ENCODE data around the gene STAG3. TPM values are rescaled to one million over a fixed set of nuclear protein-coding genes. Genes with fewer than 3 reads are reported as not detected.
"Not testable (repeated sequence)": the region's sequence is repeated elsewhere in the genome, so short reads cannot be mapped to it uniquely, and the experiment has no call there.

The STAG3 gene
- total and polyA plus RNA-seq, 2 donors from 2014 or later, result 3.4 to 3.7 TPM

- Histone ChIP-seq H3K27ac (ENCODE audit: low read depth in 2 of 2, low read length in 2 of 2) (no peak overlapping the region), H3K9ac (ENCODE audit: low read length in 3 of 3) (no peak overlapping the region), H3K27me3 (ENCODE audit: control insufficient read depth, insufficient read depth, low read length) (no peaks in the 10 kb centered on the region), H3K36me3 (ENCODE audit: control insufficient read depth in 2 of 3, insufficient read depth in 3 of 3, low read length in 3 of 3) (no peaks in the 10 kb centered on the region), H3K4me3 (ENCODE audit: low read length in 3 of 3) (no peak overlapping the region), H3K9me3 (ENCODE audit: control insufficient read depth in 2 of 3, insufficient read depth in 1 of 3, low read length in 3 of 3) (no peaks in the 10 kb centered on the region), H3K4me1 (ENCODE audit: control insufficient read depth in 2 of 3, insufficient read depth in 2 of 3, low read depth in 1 of 3, low read length in 3 of 3) (peaks cover 0 to 6% (median 0%) of the 10 kb centered on the region in 3 donors)
- DNase-seq (no peak), FAIRE-seq (no peak)
- intact Hi-C loops (cut with DNase I), result no loop called here
- TF ChIP-seq CTCF (IDR thresholded peaks at IDR 0.05; ENCODE audit: borderline replicate concordance, extremely low read depth, insufficient read depth), result no peak
These were observed 36.0 kb downstream of the STAG3 start for GRCh38 chr7:100213672-100214071.

GRCh38 chr7:100214356-100214755 is 36.6 kb downstream of the STAG3 start:
- FAIRE-seq; H3K9me3 ChIP-seq (ENCODE audit: control insufficient read depth in 2 of 3, insufficient read depth in 1 of 3, low read length in 3 of 3); H3K4me3 ChIP-seq (ENCODE audit: low read length in 3 of 3); H3K27ac ChIP-seq (ENCODE audit: low read depth in 2 of 2, low read length in 2 of 2); H3K9ac ChIP-seq (ENCODE audit: low read length in 3 of 3); DNase-seq; H3K4me1 ChIP-seq (ENCODE audit: control insufficient read depth in 2 of 3, insufficient read depth in 2 of 3, low read depth in 1 of 3, low read length in 3 of 3); intact Hi-C loops (cut with DNase I); H3K27me3 ChIP-seq (ENCODE audit: control insufficient read depth, insufficient read depth, low read length); H3K36me3 ChIP-seq (ENCODE audit: control insufficient read depth in 2 of 3, insufficient read depth in 3 of 3, low read length in 3 of 3): not testable (repeated sequence)

GRCh38 chr7:100215895-100216294 is 38.2 kb downstream of the STAG3 start:
- H3K4me3 ChIP-seq (ENCODE audit: low read length in 3 of 3), result no peak overlapping the region
- no peaks in the 10 kb centered on the region for H3K27me3 ChIP-seq (ENCODE audit: control insufficient read depth, insufficient read depth, low read length)
- H3K36me3 ChIP-seq (ENCODE audit: control insufficient read depth in 2 of 3, insufficient read depth in 3 of 3, low read length in 3 of 3), result no peaks in the 10 kb centered on the region
- H3K27ac ChIP-seq (ENCODE audit: low read depth in 2 of 2, low read length in 2 of 2), result no peak overlapping the region
- no peak overlapping the region for H3K9ac ChIP-seq (ENCODE audit: low read length in 3 of 3)
- no peak for FAIRE-seq
- no peaks in the 10 kb centered on the region for H3K9me3 ChIP-seq (ENCODE audit: control insufficient read depth in 2 of 3, insufficient read depth in 1 of 3, low read length in 3 of 3)
- intact Hi-C loops (cut with DNase I), result no loop called here
- no peaks in the 10 kb centered on the region for H3K4me1 ChIP-seq (ENCODE audit: control insufficient read depth in 2 of 3, insufficient read depth in 2 of 3, low read depth in 1 of 3, low read length in 3 of 3)
- DNase-seq, result peak in 2 of 5 donors; percentile 1 to 29
- no peak for TF ChIP-seq CTCF (IDR thresholded peaks at IDR 0.05; ENCODE audit: borderline replicate concordance, extremely low read depth, insufficient read depth)

GRCh38 chr7:100217934-100218333 is 40.2 kb downstream of the STAG3 start:
- peak; percentile 63 for TF ChIP-seq CTCF (IDR thresholded peaks at IDR 0.05; ENCODE audit: borderline replicate concordance, extremely low read depth, insufficient read depth)
- intact Hi-C loops (cut with DNase I); H3K9me3 ChIP-seq (ENCODE audit: control insufficient read depth in 2 of 3, insufficient read depth in 1 of 3, low read length in 3 of 3); H3K27me3 ChIP-seq (ENCODE audit: control insufficient read depth, insufficient read depth, low read length); H3K36me3 ChIP-seq (ENCODE audit: control insufficient read depth in 2 of 3, insufficient read depth in 3 of 3, low read length in 3 of 3); H3K4me1 ChIP-seq (ENCODE audit: control insufficient read depth in 2 of 3, insufficient read depth in 2 of 3, low read depth in 1 of 3, low read length in 3 of 3); H3K27ac ChIP-seq (ENCODE audit: low read depth in 2 of 2, low read length in 2 of 2); H3K4me3 ChIP-seq (ENCODE audit: low read length in 3 of 3); H3K9ac ChIP-seq (ENCODE audit: low read length in 3 of 3): not testable (repeated sequence)
- peak in 2 of 5 donors; percentile 31 to 90 for DNase-seq
- peak; percentile 62 for FAIRE-seq

Data from kidney (tissue), 14 donors.